K562 (cell line): Measurements from ENCODE around the gene POLRMT. TPM values are rescaled to one million over a fixed set of nuclear protein-coding genes. Genes with fewer than 3 reads are reported as not detected.

Source experiments
- BRD9 ChIP-seq: fragments of 450-650 bp; IDR thresholded peaks from 2 replicates; pipeline ENCODE4 v1.6.1; 2018; ENCODE audit warnings: low read depth; ENCODE audit not compliant: partially characterized antibody
- CBX3 ChIP-seq, 2 experiments: IDR thresholded peaks; 1 replicate in 1 of 2; 2 replicates in 1 of 2; pipeline ENCODE4 v1.6.1; 2012; ENCODE audit warnings: inconsistent platforms in 2 of 2, low read length in 2 of 2, borderline replicate concordance in 1 of 2, control low read depth in 1 of 2
- CHD4 ChIP-seq: fragments of 200-600 bp; sonication (generic); IDR thresholded peaks from 3 replicates; pipeline ENCODE4 v1.6.1; 2012; ENCODE audit warnings: low read depth, mild to moderate bottlenecking, mixed read lengths, low read length, inconsistent platforms; ENCODE audit not compliant: insufficient read depth, insufficient replicate concordance, poor library complexity, severe bottlenecking
- CXXC5 ChIP-seq: fragments of 250-450 bp; sonication (Bioruptor Pico); IDR thresholded peaks from 2 replicates; pipeline ENCODE4 v1.8.0; 2022; ENCODE audit warnings: inconsistent platforms, mild to moderate bottlenecking, moderate library complexity
- KDM1A ChIP-seq, 2 experiments: fragments of 450-650 bp; IDR thresholded peaks; 2 replicates each; pipeline ENCODE4 v1.6.1; 2016; ENCODE audit warnings: mild to moderate bottlenecking in 2 of 2
- MTA1 ChIP-seq: fragments of 450-650 bp; IDR thresholded peaks from 2 replicates; pipeline ENCODE4 v1.6.1; 2017; ENCODE audit warnings: borderline replicate concordance
- MXI1 ChIP-seq: IDR thresholded peaks from 2 replicates; pipeline ENCODE4 v1.6.1; 2011; ENCODE audit warnings: low read depth, mild to moderate bottlenecking, improper control_type of control experiment, low read length
- SNIP1 ChIP-seq: fragments of 450-650 bp; IDR thresholded peaks from 2 replicates; pipeline ENCODE4 v1.7.1; 2017; ENCODE audit warnings: low read depth, mild to moderate bottlenecking
- SRSF3 ChIP-seq: fragments of 200-400 bp; formaldehyde crosslinking; IDR thresholded peaks from 2 replicates; pipeline ENCODE4 v1.6.1; 2016; ENCODE audit warnings: mild to moderate bottlenecking, low read length, moderate library complexity; ENCODE audit not compliant: insufficient read depth
- ZKSCAN1 ChIP-seq: fragments of 150-350 bp; IDR thresholded peaks from 2 replicates; pipeline ENCODE4 v1.6.1; 2016; ENCODE audit warnings: low read depth, low read length
- ZNF785 ChIP-seq: fragments of 250-450 bp; sonication (Bioruptor Pico); IDR thresholded peaks from 2 replicates; pipeline ENCODE4 v1.4.0; 2020; ENCODE audit warnings: mild to moderate bottlenecking
- polyA plus RNA-seq, 8 experiments: library from polyadenylated mRNA; depleted of rRNA in 4 of 8; stranded (reverse) in 5 of 8; unstranded in 3 of 8; fragments of >200 nt; fragmentation: Nextera tagmentation in 2 of 8; fragmentation: Illumina TruSeq in 1 of 8; extraction: Ambion mirVana in 2 of 8; extraction: Trizol in 1 of 8; gene quantifications; 2 replicates each; pipeline versions ENCODE4 v1.2.1 to v1.2.3, GENCODE V29; 2011 to 2014; ENCODE audit warnings: inconsistent platforms in 1 of 8, missing spikeins in 1 of 8
- total RNA-seq, 7 experiments: library from RNA; depleted of rRNA in 6 of 7; stranded (reverse); fragments of >200 nt in 6 of 7; fragmentation: Illumina TruSeq in 2 of 7; extraction: Trizol in 2 of 7; gene quantifications; 2 replicates each; pipeline versions ENCODE4 v1.2.1 to v1.2.3, GENCODE V29; 2011 to 2021; ENCODE audit warnings: low replicate concordance in 1 of 7
- TF ChIP-seq, protein P1 (sequence below): fragments of 450-650 bp; formaldehyde crosslinking; IDR thresholded peaks from 2 replicates; pipeline ENCODE4 v1.4.0; 2020; ENCODE audit warnings: mild to moderate bottlenecking, moderate library complexity
- TF ChIP-seq, protein P2 (sequence below), 2 experiments: fragments of 450-650 bp in 1 of 2; sonication (generic) in 1 of 2; formaldehyde crosslinking in 1 of 2; IDR thresholded peaks in 1 of 2; conservative IDR thresholded peaks in 1 of 2; 2 replicates each; pipeline versions ENCODE4 v1.6.1 to v1.8.1; 2016 to 2023; ENCODE audit warnings: mild to moderate bottlenecking in 2 of 2, moderate library complexity in 2 of 2, inconsistent platforms in 1 of 2, missing genetic modification reagents in 1 of 2
- TF ChIP-seq, protein P3 (sequence below): sonication (generic); formaldehyde crosslinking; IDR thresholded peaks from 2 replicates; pipeline ENCODE4 v1.8.0; 2022; ENCODE audit warnings: mild to moderate bottlenecking, missing genetic modification reagents
- TF ChIP-seq, protein P4 (sequence below): fragments of 200-800 bp; sonication (Bioruptor generic); IDR thresholded peaks from 2 replicates; pipeline ENCODE4 v1.6.1; 2016; ENCODE audit warnings: missing genetic modification characterization, missing compliant biosample characterization

POLRMT gene
- total and polyA plus RNA-seq, 9 of the 15 experiments (the other 6 are each of a cell fraction or from before 2014, with no cell fraction given): 30.3 to 144 (median 68.0) TPM

DNA sequence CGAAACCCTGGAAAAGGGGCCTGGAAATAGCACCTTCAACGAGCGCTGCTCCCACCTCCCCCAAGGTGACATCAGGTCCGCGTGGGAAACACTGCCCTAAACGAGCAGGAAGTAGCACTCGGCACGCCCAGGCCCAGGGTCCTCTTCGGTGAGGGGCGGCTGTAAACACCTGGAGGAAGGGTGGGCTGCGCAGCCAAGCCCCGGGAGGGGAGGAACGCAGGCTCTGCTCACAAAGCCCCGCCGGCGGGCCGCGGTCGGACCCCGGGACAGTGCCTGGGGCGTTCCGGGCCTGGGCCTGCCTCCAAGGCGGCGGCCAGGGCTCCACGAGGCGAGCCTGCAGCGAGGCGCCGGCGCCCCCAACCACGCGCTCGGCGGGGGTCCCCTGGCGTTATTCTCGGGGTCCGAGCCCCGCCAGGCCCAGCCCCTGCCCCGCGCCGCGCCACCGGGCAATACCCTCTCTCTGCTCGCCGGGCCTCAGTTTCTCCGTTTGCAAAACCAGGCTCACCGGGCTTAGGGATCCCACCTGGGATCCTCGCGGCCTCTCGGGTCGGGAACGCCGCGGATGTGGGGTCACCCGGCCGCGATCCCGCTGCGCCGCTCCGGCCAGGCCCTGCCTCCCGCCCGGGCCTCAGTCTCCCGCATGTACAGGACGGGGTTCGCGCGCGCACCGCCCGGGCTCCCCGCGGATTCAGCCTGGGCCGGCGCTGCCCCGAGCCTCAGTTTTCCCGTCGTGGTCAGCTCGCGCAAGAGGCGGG is 29.0 kb upstream of the POLRMT start (continued):
- TF ChIP-seq, protein P1, sequence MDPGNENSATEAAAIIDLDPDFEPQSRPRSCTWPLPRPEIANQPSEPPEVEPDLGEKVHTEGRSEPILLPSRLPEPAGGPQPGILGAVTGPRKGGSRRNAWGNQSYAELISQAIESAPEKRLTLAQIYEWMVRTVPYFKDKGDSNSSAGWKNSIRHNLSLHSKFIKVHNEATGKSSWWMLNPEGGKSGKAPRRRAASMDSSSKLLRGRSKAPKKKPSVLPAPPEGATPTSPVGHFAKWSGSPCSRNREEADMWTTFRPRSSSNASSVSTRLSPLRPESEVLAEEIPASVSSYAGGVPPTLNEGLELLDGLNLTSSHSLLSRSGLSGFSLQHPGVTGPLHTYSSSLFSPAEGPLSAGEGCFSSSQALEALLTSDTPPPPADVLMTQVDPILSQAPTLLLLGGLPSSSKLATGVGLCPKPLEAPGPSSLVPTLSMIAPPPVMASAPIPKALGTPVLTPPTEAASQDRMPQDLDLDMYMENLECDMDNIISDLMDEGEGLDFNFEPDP (CRISPR knock-in tag): no peak
- TF ChIP-seq, protein P2, sequence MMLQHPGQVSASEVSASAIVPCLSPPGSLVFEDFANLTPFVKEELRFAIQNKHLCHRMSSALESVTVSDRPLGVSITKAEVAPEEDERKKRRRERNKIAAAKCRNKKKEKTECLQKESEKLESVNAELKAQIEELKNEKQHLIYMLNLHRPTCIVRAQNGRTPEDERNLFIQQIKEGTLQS (IDR thresholded peaks at IDR 0.05): peak; percentile 59
- TF ChIP-seq, protein P2 (CRISPR knock-in tag; conservative IDR thresholded peaks at IDR 0.05): no peak
- TF ChIP-seq CXXC5 (CRISPR knock-in tag): no peak
- TF ChIP-seq KDM1A (IDR thresholded peaks at IDR 0.05): no peak
- TF ChIP-seq BRD9: no peak
- no peak for TF ChIP-seq SNIP1
- no peak for TF ChIP-seq ZKSCAN1
- TF ChIP-seq, protein P3, sequence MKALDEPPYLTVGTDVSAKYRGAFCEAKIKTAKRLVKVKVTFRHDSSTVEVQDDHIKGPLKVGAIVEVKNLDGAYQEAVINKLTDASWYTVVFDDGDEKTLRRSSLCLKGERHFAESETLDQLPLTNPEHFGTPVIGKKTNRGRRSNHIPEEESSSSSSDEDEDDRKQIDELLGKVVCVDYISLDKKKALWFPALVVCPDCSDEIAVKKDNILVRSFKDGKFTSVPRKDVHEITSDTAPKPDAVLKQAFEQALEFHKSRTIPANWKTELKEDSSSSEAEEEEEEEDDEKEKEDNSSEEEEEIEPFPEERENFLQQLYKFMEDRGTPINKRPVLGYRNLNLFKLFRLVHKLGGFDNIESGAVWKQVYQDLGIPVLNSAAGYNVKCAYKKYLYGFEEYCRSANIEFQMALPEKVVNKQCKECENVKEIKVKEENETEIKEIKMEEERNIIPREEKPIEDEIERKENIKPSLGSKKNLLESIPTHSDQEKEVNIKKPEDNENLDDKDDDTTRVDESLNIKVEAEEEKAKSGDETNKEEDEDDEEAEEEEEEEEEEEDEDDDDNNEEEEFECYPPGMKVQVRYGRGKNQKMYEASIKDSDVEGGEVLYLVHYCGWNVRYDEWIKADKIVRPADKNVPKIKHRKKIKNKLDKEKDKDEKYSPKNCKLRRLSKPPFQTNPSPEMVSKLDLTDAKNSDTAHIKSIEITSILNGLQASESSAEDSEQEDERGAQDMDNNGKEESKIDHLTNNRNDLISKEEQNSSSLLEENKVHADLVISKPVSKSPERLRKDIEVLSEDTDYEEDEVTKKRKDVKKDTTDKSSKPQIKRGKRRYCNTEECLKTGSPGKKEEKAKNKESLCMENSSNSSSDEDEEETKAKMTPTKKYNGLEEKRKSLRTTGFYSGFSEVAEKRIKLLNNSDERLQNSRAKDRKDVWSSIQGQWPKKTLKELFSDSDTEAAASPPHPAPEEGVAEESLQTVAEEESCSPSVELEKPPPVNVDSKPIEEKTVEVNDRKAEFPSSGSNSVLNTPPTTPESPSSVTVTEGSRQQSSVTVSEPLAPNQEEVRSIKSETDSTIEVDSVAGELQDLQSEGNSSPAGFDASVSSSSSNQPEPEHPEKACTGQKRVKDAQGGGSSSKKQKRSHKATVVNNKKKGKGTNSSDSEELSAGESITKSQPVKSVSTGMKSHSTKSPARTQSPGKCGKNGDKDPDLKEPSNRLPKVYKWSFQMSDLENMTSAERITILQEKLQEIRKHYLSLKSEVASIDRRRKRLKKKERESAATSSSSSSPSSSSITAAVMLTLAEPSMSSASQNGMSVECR: peak; percentile 52
- TF ChIP-seq MXI1: no peak
- no peak for TF ChIP-seq ZNF785 (CRISPR knock-in tag)
- no peak for TF ChIP-seq CHD4
- TF ChIP-seq SRSF3: no peak
- TF ChIP-seq, protein P4, sequence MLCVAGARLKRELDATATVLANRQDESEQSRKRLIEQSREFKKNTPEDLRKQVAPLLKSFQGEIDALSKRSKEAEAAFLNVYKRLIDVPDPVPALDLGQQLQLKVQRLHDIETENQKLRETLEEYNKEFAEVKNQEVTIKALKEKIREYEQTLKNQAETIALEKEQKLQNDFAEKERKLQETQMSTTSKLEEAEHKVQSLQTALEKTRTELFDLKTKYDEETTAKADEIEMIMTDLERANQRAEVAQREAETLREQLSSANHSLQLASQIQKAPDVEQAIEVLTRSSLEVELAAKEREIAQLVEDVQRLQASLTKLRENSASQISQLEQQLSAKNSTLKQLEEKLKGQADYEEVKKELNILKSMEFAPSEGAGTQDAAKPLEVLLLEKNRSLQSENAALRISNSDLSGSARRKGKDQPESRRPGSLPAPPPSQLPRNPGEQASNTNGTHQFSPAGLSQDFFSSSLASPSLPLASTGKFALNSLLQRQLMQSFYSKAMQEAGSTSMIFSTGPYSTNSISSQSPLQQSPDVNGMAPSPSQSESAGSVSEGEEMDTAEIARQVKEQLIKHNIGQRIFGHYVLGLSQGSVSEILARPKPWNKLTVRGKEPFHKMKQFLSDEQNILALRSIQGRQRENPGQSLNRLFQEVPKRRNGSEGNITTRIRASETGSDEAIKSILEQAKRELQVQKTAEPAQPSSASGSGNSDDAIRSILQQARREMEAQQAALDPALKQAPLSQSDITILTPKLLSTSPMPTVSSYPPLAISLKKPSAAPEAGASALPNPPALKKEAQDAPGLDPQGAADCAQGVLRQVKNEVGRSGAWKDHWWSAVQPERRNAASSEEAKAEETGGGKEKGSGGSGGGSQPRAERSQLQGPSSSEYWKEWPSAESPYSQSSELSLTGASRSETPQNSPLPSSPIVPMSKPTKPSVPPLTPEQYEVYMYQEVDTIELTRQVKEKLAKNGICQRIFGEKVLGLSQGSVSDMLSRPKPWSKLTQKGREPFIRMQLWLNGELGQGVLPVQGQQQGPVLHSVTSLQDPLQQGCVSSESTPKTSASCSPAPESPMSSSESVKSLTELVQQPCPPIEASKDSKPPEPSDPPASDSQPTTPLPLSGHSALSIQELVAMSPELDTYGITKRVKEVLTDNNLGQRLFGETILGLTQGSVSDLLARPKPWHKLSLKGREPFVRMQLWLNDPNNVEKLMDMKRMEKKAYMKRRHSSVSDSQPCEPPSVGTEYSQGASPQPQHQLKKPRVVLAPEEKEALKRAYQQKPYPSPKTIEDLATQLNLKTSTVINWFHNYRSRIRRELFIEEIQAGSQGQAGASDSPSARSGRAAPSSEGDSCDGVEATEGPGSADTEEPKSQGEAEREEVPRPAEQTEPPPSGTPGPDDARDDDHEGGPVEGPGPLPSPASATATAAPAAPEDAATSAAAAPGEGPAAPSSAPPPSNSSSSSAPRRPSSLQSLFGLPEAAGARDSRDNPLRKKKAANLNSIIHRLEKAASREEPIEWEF: no peak
- no peak for TF ChIP-seq CBX3 (IDR thresholded peaks at IDR 0.05; ENCODE audit: borderline replicate concordance in 1 of 2, low read length in 2 of 2)
- no peak for TF ChIP-seq MTA1
